HEK293 (cell line): ENCODE results near the gene HAUS8.

ENCODE experiments used
- CTCF ChIA-PET: fragments of 350-600 bp; formaldehyde crosslinking; extraction: SDS; loops from one replicate; lab custom pipeline; 2021; ENCODE audit warnings: antibody characterized with exemption; lab: Yijun Ruan, JAX
- POLR2A ChIA-PET: fragments of 300-600 bp; formaldehyde crosslinking; extraction: SDS; loops from one replicate; lab custom pipeline; 2020; ENCODE audit warnings: antibody characterized with exemption, inconsistent platforms; lab: Yijun Ruan, JAX
- H3K27ac ChIP-seq: fragments of 200-500 bp; sonication (Bioruptor generic); 2 replicates; pipeline ENCODE4 v1.5.1; 2014; ENCODE audit warnings: low read depth, low read length, control low read depth, inconsistent platforms; ENCODE audit errors: extremely low read depth
- H3K36me3 ChIP-seq, 2 experiments: fragments of 200-500 bp in 1 of 2; sonication (Bioruptor generic) in 1 of 2; 1 replicate in 1 of 2; 2 replicates in 1 of 2; pipeline ENCODE4 v1.5.1; 2014 to 2017; ENCODE audit warnings: inconsistent platforms in 2 of 2, low read length in 2 of 2; ENCODE audit not compliant: control insufficient read depth in 2 of 2, insufficient read depth in 1 of 2
- H3K4me1 ChIP-seq: fragments of 200-500 bp; sonication (Bioruptor generic); 2 replicates; pipeline ENCODE4 v1.5.1; 2014; ENCODE audit warnings: mild to moderate bottlenecking, low read length, inconsistent platforms; ENCODE audit not compliant: control insufficient read depth, insufficient read depth
- H3K4me3 ChIP-seq: 2 replicates; pipeline ENCODE4 v1.5.1; 2011; ENCODE audit warnings: low read depth, mild to moderate bottlenecking, control low read depth, low read length, moderate library complexity
- H3K9me3 ChIP-seq: fragments of 200-500 bp; sonication (Bioruptor generic); 2 replicates; pipeline ENCODE4 v1.5.1; 2014; ENCODE audit warnings: low read depth, low read length, inconsistent platforms; ENCODE audit not compliant: control insufficient read depth, insufficient read depth
- IKZF3 ChIP-seq: fragments of 450-650 bp; IDR thresholded peaks from 2 replicates; pipeline ENCODE4 v1.5.0; 2018; ENCODE audit warnings: missing biosample characterization, mild to moderate bottlenecking, missing genetic modification characterization, moderate library complexity
- SALL2 ChIP-seq: fragments of 450-650 bp; formaldehyde crosslinking; IDR thresholded peaks from 2 replicates; pipeline ENCODE4 v1.5.0; 2017; ENCODE audit warnings: missing biosample characterization, mild to moderate bottlenecking, missing genetic modification characterization, borderline replicate concordance
- ZNF146 ChIP-seq: fragments of 450-650 bp; formaldehyde crosslinking; IDR thresholded peaks from 2 replicates; pipeline ENCODE4 v1.5.1; 2016; ENCODE audit warnings: missing biosample characterization, missing genetic modification characterization
- ZNF155 ChIP-seq: fragments of 450-650 bp; formaldehyde crosslinking; IDR thresholded peaks from 2 replicates; pipeline ENCODE4 v1.5.1; 2016; ENCODE audit warnings: missing biosample characterization, missing genetic modification characterization
- ZNF362 ChIP-seq: fragments of 450-650 bp; formaldehyde crosslinking; IDR thresholded peaks from 2 replicates; pipeline ENCODE4 v1.5.1; 2016; ENCODE audit warnings: missing biosample characterization, missing genetic modification characterization
- ZNF423 ChIP-seq: fragments of 450-650 bp; formaldehyde crosslinking; IDR thresholded peaks from 2 replicates; pipeline ENCODE4 v1.5.1; 2016; ENCODE audit warnings: missing biosample characterization, missing genetic modification characterization
- ZNF518A ChIP-seq: fragments of 450-650 bp; formaldehyde crosslinking; conservative IDR thresholded peaks from 2 replicates; pipeline ENCODE4 v1.5.1; 2016; ENCODE audit warnings: low read depth, missing biosample characterization, missing genetic modification characterization
- ZNF560 ChIP-seq: fragments of 450-650 bp; formaldehyde crosslinking; IDR thresholded peaks from 2 replicates; pipeline ENCODE4 v1.5.1; 2017; ENCODE audit warnings: missing biosample characterization, missing genetic modification characterization, borderline replicate concordance
- ZNF585B ChIP-seq: fragments of 450-650 bp; formaldehyde crosslinking; IDR thresholded peaks from 2 replicates; pipeline ENCODE4 v1.5.1; 2016; ENCODE audit warnings: missing biosample characterization, missing genetic modification characterization
- ZNF596 ChIP-seq: fragments of 450-650 bp; IDR thresholded peaks from 2 replicates; pipeline ENCODE4 v1.5.0; 2018; ENCODE audit warnings: missing biosample characterization, mild to moderate bottlenecking, missing genetic modification characterization, moderate library complexity
- ZNF610 ChIP-seq: fragments of 450-650 bp; formaldehyde crosslinking; IDR thresholded peaks from 2 replicates; pipeline ENCODE4 v1.5.1; 2016; ENCODE audit warnings: missing biosample characterization, missing genetic modification characterization, borderline replicate concordance
- ZNF629 ChIP-seq: fragments of 450-650 bp; formaldehyde crosslinking; IDR thresholded peaks from 2 replicates; pipeline ENCODE4 v1.5.1; 2017; ENCODE audit warnings: missing biosample characterization, missing genetic modification characterization
- ZNF639 ChIP-seq: fragments of 450-650 bp; formaldehyde crosslinking; IDR thresholded peaks from 2 replicates; pipeline ENCODE4 v1.5.1; 2016; ENCODE audit warnings: missing biosample characterization, missing genetic modification characterization
- ZNF777 ChIP-seq: fragments of 450-650 bp; formaldehyde crosslinking; IDR thresholded peaks from 2 replicates; pipeline ENCODE4 v1.5.1; 2017; ENCODE audit warnings: missing biosample characterization, missing genetic modification characterization, borderline replicate concordance
- ZNF837 ChIP-seq: fragments of 450-650 bp; formaldehyde crosslinking; IDR thresholded peaks from 2 replicates; pipeline ENCODE4 v1.5.1; 2016; ENCODE audit warnings: missing biosample characterization, missing genetic modification characterization

The HAUS8 gene

GRCh38 chr19:17112271-17112670, 37.0 kb upstream of the HAUS8 start:
- TF ChIP-seq ZNF639 (tag by site-specific recombination): no peak
- CTCF ChIA-PET: no interaction called here
- Histone ChIP-seq H3K36me3 (peaks cover 0 to 6% of the 10 kb centered on the region in 2 experiments; a peak in 2 of 3 replicates), H3K4me3 (no peak overlapping the region), H3K27ac (no peak overlapping the region), H3K9me3 (no peaks in the 10 kb centered on the region), H3K4me1 (peaks cover 10% of the 10 kb centered on the region; the same call in 1 of the 2 replicates)
- POLR2A ChIA-PET: no interaction called here

- Histone ChIP-seq H3K9me3 (no peaks in the 10 kb centered on the region), H3K27ac (no peak overlapping the region), H3K36me3 (peaks cover 0 to 6% of the 10 kb centered on the region in 2 experiments; a peak in 2 of 3 replicates), H3K4me3 (no peak overlapping the region), H3K4me1 (peaks cover 10% of the 10 kb centered on the region; the same call in 1 of the 2 replicates)
- POLR2A ChIA-PET: no interaction called here
- TF ChIP-seq ZNF146 (tag by site-specific recombination) (peak; percentile 99), ZNF610 (tag by site-specific recombination) (no peak), ZNF585B (tag by site-specific recombination) (no peak), ZNF423 (tag by site-specific recombination) (no peak)
- CTCF ChIA-PET: interaction anchor here (0.9 kb wide), 1 partner anchor 8 kb away, joined by 3 read pairs; no protein-coding TSS in a partner anchor
Measured at GRCh38 chr19:17111766-17112165, 36.5 kb upstream of the HAUS8 start.

GRCh38 chr19:17110599-17110966, 35.3 kb upstream of the HAUS8 start:
- CTCF ChIA-PET: interaction anchor here (0.6 to 0.9 kb wide), 2 partner anchors 9 to 21 kb away, joined by 3 to 4 read pairs; no protein-coding TSS in a partner anchor
- H3K4me1 ChIP-seq: peaks cover 10% of the 10 kb centered on the region; the same call in 1 of the 2 replicates
- TF ChIP-seq ZNF518A (tag by site-specific recombination) (no peak), SALL2 (tag by site-specific recombination) (no peak), IKZF3 (tag by site-specific recombination) (no peak), ZNF629 (tag by site-specific recombination) (no peak), ZNF560 (tag by site-specific recombination) (no peak), ZNF155 (no peak), ZNF777 (tag by site-specific recombination) (no peak), ZNF596 (tag by site-specific recombination) (no peak), ZNF362 (tag by site-specific recombination) (no peak), ZNF837 (tag by site-specific recombination) (no peak)
- TF ChIP-seq, all 188 proteins: peak for 0
- Histone ChIP-seq H3K9me3 (no peaks in the 10 kb centered on the region), H3K27ac (no peak overlapping the region), H3K36me3 (peaks cover 0 to 6% of the 10 kb centered on the region in 2 experiments; a peak in 2 of 3 replicates), H3K4me3 (no peak overlapping the region)
- POLR2A ChIA-PET: no interaction called here
